Left lobe of liver (tissue), 1 donor: ENCODE data around the gene FBF1. TPM values are rescaled to one million over a fixed set of nuclear protein-coding genes. Genes with fewer than 3 reads are reported as not detected.

Experiments used
- total RNA-seq: library from RNA; stranded (reverse); gene quantifications from one replicate; pipeline ENCODE4 v1.2.1, GENCODE V29; 2021
- donor health status: DM: no; HTN: yes; CAD: no.

Gene FBF1
- total RNA-seq, 1 donor from 2014 or later: 3.4 TPM

Other genes starting within 250 kb of the FBF1 start
- gene ITGB4, start 219.6 kb downstream of the FBF1 start, total RNA-seq: 2.6 TPM
- gene GALK1, start 175.8 kb downstream of the FBF1 start, total RNA-seq: 90.9 TPM
- gene UNK, start 156.2 kb downstream of the FBF1 start, total RNA-seq: 7.0 TPM
- 10.8 TPM for gene UNC13D, start 96.6 kb downstream of the FBF1 start, total RNA-seq
- 68.3 TPM for gene WBP2, start 85.7 kb downstream of the FBF1 start, total RNA-seq
- gene TRIM47, start 62.5 kb downstream of the FBF1 start, total RNA-seq: 24.3 TPM
- gene TRIM65, start 44.1 kb downstream of the FBF1 start, total RNA-seq: 9.8 TPM
- 82.4 TPM for gene MRPL38, start 36.2 kb downstream of the FBF1 start, total RNA-seq
- gene ACOX1, start 38.1 kb upstream of the FBF1 start, total RNA-seq: 199 TPM
- 14.1 TPM for gene TEN1, start 38.2 kb upstream of the FBF1 start, total RNA-seq
- gene CDK3, start 59.8 kb upstream of the FBF1 start, total RNA-seq: 3.6 TPM
- gene EVPL, start 86.3 kb upstream of the FBF1 start, total RNA-seq: 0.53 TPM
- 30.8 TPM for gene SRP68, start 131.5 kb upstream of the FBF1 start, total RNA-seq
- gene GALR2, start 133.7 kb upstream of the FBF1 start, total RNA-seq: not detected
- not detected for gene ZACN, start 138.1 kb upstream of the FBF1 start, total RNA-seq
- gene EXOC7, start 162.7 kb upstream of the FBF1 start, total RNA-seq: 51.3 TPM
- gene FOXJ1, start 200.2 kb upstream of the FBF1 start, total RNA-seq: 0.08 TPM